HG02759 (cell line): Measurements from ENCODE around the gene CRYL1.
A peak's percentile ranks its signal among the peaks of the same experiment; 100 is the strongest.

ENCODE experiments used
- ATAC-seq: cut with Tn5 transposase; IDR thresholded peaks from one replicate; pipeline ENCODE4 v1.9.1; 2021; ENCODE audit warnings: mild to moderate bottlenecking, moderate library complexity; ENCODE audit not compliant: unreplicated experiment

Gene CRYL1

GRCh38 chr13:20495087-20496023 lies 30.3 kb downstream of the CRYL1 start:
- ATAC-seq: peak; percentile 66

GRCh38 chr13:20494656-20495055 lies 31.0 kb downstream of the CRYL1 start:
- no peak for ATAC-seq

- peak; percentile 42 for ATAC-seq
Observed at GRCh38 chr13:20492641-20493040, 33.0 kb downstream of the CRYL1 start.

- ATAC-seq: no peak
Observed at GRCh38 chr13:20491926-20492435, 33.7 kb downstream of the CRYL1 start.

- peak; percentile 80 for ATAC-seq
Observed at GRCh38 chr13:20489185-20489820, 36.4 kb downstream of the CRYL1 start.

- ATAC-seq: no peak
Observed at GRCh38 chr13:20487927-20488326, 37.7 kb downstream of the CRYL1 start.

GRCh38 chr13:20482787-20483186 lies 42.9 kb downstream of the CRYL1 start:
- ATAC-seq: no peak

GRCh38 chr13:20482275-20482761 lies 43.3 kb downstream of the CRYL1 start:
- no peak for ATAC-seq

GRCh38 chr13:20477394-20477793 lies 48.3 kb downstream of the CRYL1 start:
- no peak for ATAC-seq

- ATAC-seq: peak; percentile 97
Observed at GRCh38 chr13:20475927-20476691, 49.5 kb downstream of the CRYL1 start.

- ATAC-seq: no peak
Observed at GRCh38 chr13:20474515-20474914, 51.1 kb downstream of the CRYL1 start.

- no peak for ATAC-seq
Observed at GRCh38 chr13:20473888-20474287, 51.8 kb downstream of the CRYL1 start.

- ATAC-seq: no peak
Observed at GRCh38 chr13:20473139-20473538, 52.5 kb downstream of the CRYL1 start.

GRCh38 chr13:20472531-20472930 lies 53.1 kb downstream of the CRYL1 start:
- ATAC-seq: no peak

GRCh38 chr13:20470136-20470535 lies 55.5 kb downstream of the CRYL1 start:
- no peak for ATAC-seq

- ATAC-seq: no peak
Observed at GRCh38 chr13:20466371-20466770, 59.3 kb downstream of the CRYL1 start.

GRCh38 chr13:20465218-20465879 lies 60.3 kb downstream of the CRYL1 start:
- no peak for ATAC-seq

GRCh38 chr13:20462921-20463320 lies 62.7 kb downstream of the CRYL1 start:
- ATAC-seq: no peak

- no peak for ATAC-seq
Observed at GRCh38 chr13:20462533-20462915, 63.1 kb downstream of the CRYL1 start.

GRCh38 chr13:20461860-20462532 lies 63.7 kb downstream of the CRYL1 start:
- ATAC-seq: no peak
